UCSD-AML1 (cell line): Measurements from ENCODE around the gene MRTFB.
A peak's percentile ranks its signal among the peaks of the same experiment; 100 is the strongest.
"Not testable (repeated sequence)": the region's sequence is repeated elsewhere in the genome, so short reads cannot be mapped to it uniquely, and the experiment has no call there.

ENCODE experiments used
- DNase-seq: peaks from one replicate; lab custom pipeline; 2025; ENCODE audit not compliant: unreplicated experiment; lab: John Stamatoyannopoulos, UW

The MRTFB gene

DNA sequence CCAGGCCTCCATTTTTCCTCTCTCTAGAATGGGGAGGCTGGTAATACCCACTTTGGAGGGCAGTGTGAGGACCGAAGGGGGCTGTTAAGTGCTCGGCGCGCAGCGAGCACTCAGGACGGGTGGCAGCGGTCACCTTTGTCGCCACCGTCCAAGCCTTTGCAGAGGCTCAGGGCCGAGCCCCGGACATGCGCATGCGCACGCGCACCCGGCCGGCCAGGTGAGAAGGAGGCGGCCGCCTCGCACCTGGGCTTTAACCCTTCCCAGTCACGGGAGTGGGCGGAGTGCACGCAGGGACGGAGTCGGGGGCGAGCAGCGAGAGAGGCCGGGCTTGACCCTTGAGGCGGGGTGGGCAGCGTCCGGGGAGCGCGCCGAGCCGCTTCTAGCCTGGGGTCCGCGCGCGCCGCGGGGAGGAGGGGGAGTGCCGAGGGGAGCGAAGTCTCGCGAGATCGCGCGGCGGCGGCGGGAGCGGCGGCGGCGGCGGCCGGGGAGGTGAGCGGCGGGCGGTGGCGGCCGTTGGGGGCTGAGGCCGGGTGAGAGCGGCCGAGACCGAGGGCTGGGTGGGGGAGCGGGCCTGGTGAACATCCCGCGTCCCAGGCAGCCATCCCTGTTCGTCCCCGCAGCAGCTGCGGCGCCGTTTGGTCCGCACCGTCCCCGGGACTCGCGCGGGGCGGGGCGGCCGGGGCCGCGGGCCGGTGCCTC, at the start of gene MRTFB:
TSS of gene MRTFB (plus strand) at position 443 of the 699 bp plus-strand sequence. CDS start 69,288 bp downstream, outside the sequence.
- peak; percentile 78 for DNase-seq

DNA sequence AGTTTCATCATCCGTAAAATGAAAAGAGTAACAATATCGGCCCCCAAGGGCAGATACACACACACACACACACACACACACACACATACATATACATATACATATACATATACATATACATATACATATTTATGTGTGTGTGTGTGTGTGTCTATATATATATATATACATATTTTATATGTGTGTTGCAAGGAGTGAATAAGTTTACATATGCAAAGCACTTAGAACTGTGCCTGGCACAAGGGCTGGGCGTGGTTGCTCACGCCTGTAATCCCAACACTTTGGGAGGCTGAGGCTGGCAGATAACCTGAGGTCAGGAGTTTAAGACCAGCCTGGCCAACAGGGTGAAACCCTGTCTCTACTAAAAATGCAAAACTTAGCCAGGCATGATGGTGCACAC, 47.6 kb upstream of the MRTFB start:
- DNase-seq: not testable (repeated sequence)

DNA sequence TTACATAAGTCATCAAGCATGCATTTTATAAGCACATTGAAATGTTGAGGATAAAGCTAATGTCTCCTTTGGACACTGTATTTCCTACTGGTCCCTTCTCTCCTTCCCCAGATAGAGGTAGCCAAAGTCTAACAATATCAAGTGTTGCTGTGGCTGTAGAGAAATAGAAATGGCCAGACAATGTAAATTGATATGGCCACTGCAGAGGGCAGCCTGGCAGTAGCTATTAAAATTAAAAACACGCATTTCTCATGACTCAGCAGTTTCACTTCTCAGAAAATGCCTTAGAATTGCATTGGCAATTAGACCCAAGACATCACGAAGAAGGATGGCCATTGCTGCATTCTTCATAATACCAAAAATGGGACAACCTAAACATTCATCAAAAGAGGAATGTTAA, 46.8 kb upstream of the MRTFB start:
- DNase-seq: no peak

DNA sequence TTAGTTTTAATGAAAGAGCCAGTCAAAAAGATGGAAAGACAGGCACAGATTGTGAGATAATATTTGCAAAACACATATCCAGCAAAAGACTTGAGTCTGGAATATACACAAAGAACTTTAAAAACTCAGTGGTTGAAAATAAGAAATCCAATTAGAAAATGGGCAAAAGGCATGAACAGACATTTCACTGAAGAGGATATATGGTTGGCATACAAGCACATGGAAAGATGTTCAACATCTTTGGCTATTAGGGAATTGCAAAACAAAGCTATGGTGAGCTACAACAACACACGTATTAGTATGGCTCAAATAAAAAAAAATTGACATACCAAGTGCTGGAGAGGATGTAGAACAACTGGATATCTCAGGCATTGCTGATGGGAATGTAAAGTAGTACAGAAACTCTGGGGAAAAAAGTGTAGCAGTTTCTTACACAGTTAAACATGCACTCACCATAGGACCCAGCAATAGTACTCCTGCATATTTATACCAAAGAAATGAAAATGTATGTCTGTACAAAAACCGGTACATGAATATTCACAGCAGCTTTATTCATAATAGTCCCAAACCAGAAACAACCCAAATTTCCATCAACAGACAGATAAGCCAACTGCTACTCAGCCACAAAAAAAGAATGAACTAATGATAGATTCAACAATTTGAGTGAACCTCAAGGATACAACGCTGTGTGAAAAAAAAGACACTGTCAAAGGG, 44.4 kb upstream of the MRTFB start:
- DNase-seq: no peak

DNA sequence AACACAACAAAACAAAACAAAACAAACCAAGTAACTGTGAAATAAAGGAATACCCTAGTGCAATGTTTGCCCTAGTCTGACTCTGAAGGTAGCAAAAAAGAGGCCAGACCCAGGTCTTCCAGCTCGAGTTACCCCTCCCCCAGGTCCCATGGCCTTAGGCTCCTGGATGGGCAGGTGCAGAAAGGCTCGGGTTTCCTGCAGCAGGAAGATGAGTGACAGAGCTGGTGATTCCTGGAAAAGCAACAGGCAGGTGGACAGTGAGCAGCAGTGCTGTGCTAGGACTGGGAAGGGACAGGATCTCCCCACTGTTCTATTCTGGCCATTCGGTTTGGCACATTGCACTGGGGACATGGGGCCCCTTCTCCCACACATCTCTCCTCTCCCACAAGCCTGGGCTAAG, 42.9 kb upstream of the MRTFB start:
- DNase-seq: no peak

GRCh38 chr16:14029658-14030057, 41.5 kb upstream of the MRTFB start:
- DNase-seq: no peak

GRCh38 chr16:14035092-14035491, 36.0 kb upstream of the MRTFB start:
- DNase-seq: no peak

DNA sequence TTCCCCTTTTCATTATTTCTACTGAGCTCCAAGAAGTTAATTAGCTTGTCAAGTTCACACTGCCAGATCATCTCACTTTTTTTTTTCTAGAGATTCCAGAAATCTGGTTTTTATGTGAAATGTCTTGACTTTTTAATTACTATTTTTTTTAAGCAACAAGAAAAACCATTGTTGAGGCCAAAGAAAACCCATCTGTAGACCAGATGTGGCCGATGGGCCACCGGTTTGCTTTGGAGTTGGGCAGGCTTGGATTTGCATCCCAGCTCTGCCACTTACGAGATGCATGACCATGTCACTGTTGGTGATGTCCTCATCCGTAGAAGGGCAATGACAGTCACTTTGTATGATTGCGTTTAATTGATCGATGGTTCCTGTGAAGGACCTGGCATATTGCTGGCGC, 34.2 kb upstream of the MRTFB start:
- no peak for DNase-seq

DNA sequence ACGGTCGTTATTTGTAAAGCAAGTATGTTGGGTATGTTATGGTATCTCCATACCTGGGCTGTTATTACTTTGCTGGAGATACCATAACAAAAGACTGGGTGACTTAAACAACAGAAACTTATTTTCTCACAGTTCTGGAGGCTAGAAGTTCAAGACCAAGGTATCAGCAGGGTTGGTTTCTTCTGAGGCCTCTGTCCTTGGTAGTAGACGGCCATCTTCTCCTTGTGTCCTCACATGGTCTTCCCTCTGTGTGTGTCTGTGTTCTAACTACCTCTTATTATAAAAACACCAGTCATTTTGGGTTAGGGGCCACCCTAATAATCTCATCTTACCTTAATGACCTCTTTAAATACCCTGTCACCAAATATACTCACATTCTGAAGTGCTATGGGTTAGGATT, 33.2 kb upstream of the MRTFB start:
- no peak for DNase-seq

DNA sequence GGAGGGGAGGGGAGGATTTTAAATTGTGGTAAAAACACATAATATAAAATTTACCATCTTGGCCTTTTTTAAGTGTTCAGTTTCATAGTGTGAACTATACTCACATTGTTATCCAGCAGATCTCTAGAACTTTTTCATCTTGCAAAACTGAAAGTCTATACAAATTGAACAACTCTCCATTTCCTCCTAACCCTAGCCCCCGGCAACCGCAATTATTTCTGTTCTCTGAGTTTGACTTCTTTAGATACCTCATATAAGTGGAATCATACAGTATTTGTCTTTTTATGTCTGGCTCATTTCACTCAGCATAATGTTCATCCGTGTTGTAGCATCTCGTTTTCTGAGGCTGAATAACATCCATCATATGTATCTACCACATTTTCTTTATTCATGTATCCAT, 30.0 kb upstream of the MRTFB start:
- no peak for DNase-seq

DNA sequence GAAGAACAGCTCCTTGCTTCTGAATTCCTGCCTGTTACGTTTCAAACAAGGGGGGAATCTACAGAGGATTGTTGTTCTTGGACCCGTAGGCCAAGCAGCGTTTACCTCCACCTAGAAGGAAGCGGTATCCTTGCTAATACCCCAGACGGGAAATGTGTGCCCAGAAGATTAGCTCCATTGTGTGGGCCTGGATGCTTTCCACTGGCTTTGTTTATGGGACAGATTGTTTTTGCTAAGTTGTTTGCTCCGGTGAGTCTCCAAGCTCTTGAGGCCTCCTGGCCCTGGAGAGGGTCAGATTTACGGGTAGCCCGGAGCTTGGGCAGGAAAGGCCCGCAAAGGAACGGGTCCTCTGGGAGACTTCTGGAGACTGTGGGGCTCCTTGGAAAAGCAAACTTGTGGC, 28.4 kb upstream of the MRTFB start:
- no peak for DNase-seq

GRCh38 chr16:14043278-14043677, 27.8 kb upstream of the MRTFB start:
- no peak for DNase-seq

- no peak for DNase-seq
Observed at GRCh38 chr16:14043793-14044192, 27.3 kb upstream of the MRTFB start.

- DNase-seq: not testable (repeated sequence)
Observed at GRCh38 chr16:14047121-14047859, 23.8 kb upstream of the MRTFB start.

GRCh38 chr16:14050291-14051027, 20.7 kb upstream of the MRTFB start:
- no peak for DNase-seq

- DNase-seq: no peak
Observed at GRCh38 chr16:14051103-14051729, 19.9 kb upstream of the MRTFB start.

DNA sequence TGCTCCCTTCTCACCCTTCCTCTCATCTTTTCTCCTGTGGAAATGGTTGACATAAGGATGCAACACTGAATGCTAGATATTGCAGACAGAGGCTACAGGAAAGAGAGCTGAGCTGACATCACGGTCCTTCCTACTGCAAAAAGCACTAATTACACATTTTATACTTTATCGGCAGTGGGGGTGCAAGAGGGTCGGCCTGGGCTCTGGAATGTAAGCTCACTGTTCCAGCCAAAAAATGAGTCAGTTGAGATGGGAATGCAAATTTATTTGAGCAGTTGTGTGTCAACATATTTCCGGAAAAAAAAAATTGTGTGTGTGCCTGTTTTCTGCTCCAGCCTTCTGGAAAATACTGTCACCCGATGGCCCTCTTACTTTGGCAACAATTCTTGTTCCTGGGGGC, 14.1 kb upstream of the MRTFB start:
- no peak for DNase-seq

DNA sequence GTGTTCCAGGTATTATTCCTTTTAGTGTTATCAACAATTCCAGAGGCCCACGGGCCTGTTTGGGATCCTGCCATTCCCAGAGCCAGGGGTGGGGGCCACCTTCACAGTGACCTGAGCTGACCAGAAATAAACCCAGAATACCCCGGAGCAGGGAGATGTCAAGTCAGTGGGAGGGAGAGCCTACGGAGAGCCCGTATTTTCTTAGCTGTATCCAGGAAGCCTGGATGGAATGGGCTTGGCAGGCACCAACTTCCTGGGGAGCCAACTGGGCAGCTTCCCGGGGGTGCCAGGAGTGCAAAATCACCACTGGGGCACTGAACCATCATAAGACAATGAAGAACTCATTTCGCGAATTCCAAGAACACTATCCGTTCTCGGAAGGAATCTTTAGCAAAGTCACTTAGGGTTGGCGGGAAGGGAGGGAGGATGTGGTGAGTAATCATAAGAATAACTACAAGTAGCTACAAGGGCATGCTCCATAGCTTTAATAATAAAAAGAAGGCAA, 13.2 kb upstream of the MRTFB start:
- no peak for DNase-seq

- DNase-seq: no peak
Observed at GRCh38 chr16:14061732-14062259, 9.3 kb upstream of the MRTFB start.

DNA sequence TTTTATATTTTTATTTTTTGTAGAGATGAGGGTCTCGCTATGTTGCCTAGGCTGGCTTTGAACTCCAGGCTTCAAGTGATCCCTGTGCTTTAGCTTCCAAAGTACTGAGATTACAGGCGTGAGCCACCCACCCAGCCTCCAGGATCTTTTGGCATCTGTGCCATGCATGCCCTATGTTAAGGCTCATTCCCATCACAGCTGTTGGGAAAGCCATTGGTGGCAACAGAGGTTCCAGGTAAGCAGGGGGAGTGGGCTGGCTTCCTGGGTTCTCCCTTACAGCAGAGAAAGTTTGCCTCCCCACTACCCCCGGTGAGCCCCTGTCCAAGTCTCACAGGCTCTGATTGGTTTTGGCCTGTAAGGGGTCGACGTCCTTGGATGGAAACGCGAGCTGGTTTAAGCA, 8.9 kb upstream of the MRTFB start:
- no peak for DNase-seq
